VCaP (cell line): ENCODE results near the gene CKS2.

Experiments used
- H3K27ac ChIP-seq: fragments of 450-650 bp; 2 replicates; pipeline ENCODE4 v1.5.1; 2017
- CTCF ChIP-seq: fragments of 450-650 bp; conservative IDR thresholded peaks from 2 replicates; pipeline ENCODE4 v1.5.1; 2017; ENCODE audit warnings: mild to moderate bottlenecking, moderate library complexity

Gene CKS2

GRCh38 chr9:89312222-89312571 lies 1.2 kb downstream of the CKS2 start:
- no peak for TF ChIP-seq CTCF
- H3K27ac ChIP-seq = peak overlapping the region; percentile 97

GRCh38 chr9:89313842-89314241 lies 2.8 kb downstream of the CKS2 start:
- peak overlapping the region; percentile 97 for H3K27ac ChIP-seq
- TF ChIP-seq CTCF = no peak

- H3K27ac ChIP-seq = peak overlapping the region; percentile 97
These were observed 4.0 kb downstream of the CKS2 start for GRCh38 chr9:89314955-89315354.

GRCh38 chr9:89315482-89315881 lies 4.5 kb downstream of the CKS2 start:
- TF ChIP-seq CTCF = no peak
- no peak overlapping the region; the same call in 1 of the 2 replicates for H3K27ac ChIP-seq

More at GRCh38 chr9:89314955-89315354, 4.0 kb downstream of the CKS2 start:
- TF ChIP-seq CTCF = no peak

- H3K27ac ChIP-seq = peak overlapping the region; percentile 95
- no peak for TF ChIP-seq CTCF
These were observed 6.3 kb downstream of the CKS2 start for GRCh38 chr9:89317282-89317681.

GRCh38 chr9:89318123-89319014 lies 7.4 kb downstream of the CKS2 start, which contains the start of gene SECISBP2:
Gene SECISBP2, plus strand, starts transcription at chr9:89318500. Its CDS starts 77 bp downstream, at chr9:89318577.
- H3K27ac ChIP-seq = peak within 1 kb of the TSS; percentile 95
- TF ChIP-seq CTCF = peak; percentile 86

- peak; percentile 49 for TF ChIP-seq CTCF
- peak overlapping the region; percentile 95 for H3K27ac ChIP-seq
These were observed 8.3 kb downstream of the CKS2 start for GRCh38 chr9:89319015-89319905.
